GM19099 (cell line): ENCODE measurements around the gene PI4K2B.

Source experiments
- POLR2A ChIP-seq: IDR thresholded peaks from 3 replicates; pipeline ENCODE4 v1.6.1; 2011; ENCODE audit warnings: low read depth; ENCODE audit not compliant: insufficient read length; ENCODE audit errors: extremely low read depth

PI4K2B gene

GRCh38 chr4:25299476-25300203, 65.8 kb downstream of the PI4K2B start:
- TF ChIP-seq POLR2A, result no peak

- TF ChIP-seq POLR2A, result no peak
Measured at GRCh38 chr4:25301471-25301870, 67.6 kb downstream of the PI4K2B start.

GRCh38 chr4:25302626-25303025, 68.8 kb downstream of the PI4K2B start:
- no peak for TF ChIP-seq POLR2A

GRCh38 chr4:25303578-25303977, 69.7 kb downstream of the PI4K2B start:
- no peak for TF ChIP-seq POLR2A

DNA sequence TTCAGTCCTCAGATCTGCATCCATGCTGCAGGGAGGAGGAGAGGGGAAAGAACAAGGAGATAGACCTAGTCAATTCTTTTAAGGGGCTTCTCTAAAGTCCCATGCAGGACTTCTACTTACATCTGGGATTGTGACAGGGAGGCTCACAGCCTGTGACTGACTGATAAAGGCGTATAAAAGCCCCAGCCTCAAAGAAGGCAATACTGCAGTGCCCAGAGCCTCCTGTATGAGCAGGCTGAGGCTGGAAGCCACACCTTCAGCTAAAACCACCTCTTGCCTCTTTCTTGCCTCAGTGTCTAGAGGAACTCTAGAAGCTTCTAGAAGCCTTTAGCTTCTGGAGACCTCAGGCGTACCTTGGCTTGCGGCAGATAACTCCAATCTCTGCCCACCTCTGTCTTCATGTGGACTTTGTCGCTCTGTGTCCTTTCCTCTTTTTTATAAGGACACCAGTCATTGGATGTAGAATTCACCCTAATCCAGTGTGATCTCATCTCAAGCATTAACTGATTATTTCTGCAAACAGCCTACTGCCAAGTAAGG, 72.8 kb downstream of the PI4K2B start:
- TF ChIP-seq POLR2A, result no peak

DNA sequence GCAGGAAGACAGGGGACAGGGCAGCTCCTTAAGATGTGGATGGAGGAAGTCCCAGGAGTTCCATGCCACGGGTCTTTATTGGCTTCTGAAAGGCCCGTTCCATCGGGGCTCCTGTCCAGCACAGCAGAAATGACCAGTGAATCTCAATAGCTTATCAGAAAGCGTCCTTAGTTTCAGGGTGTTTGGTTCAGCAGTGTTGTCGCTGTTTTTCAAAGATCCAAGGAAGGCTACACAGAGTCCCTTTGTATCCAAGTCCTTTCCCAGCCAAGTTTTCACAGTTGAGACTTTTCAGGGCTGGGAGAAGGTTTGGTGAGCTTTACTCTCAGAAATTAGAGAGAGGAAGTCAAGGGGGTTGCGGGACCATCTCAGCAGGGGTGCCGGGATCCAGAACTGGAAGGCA, 73.8 kb downstream of the PI4K2B start:
- no peak for TF ChIP-seq POLR2A

DNA sequence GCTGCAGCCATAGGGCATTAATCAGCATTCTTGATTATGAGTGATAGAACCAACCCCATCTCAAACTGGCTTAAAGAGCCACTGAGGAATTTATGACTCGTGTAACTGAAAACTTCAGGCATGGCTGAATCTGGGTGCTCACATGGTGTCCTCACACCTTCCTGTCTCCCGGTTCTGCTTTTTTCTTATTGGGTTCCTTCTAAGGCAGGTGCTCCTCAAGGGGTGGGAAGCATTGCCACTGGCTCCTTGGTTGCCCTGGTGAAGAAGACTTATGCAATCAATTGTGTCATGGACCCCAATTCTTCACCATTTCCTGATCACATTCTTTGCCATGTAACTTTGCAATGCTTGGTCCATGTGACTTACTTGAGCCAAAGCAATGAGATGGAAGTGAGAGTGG, 74.5 kb downstream of the PI4K2B start:
- TF ChIP-seq POLR2A, result no peak

DNA sequence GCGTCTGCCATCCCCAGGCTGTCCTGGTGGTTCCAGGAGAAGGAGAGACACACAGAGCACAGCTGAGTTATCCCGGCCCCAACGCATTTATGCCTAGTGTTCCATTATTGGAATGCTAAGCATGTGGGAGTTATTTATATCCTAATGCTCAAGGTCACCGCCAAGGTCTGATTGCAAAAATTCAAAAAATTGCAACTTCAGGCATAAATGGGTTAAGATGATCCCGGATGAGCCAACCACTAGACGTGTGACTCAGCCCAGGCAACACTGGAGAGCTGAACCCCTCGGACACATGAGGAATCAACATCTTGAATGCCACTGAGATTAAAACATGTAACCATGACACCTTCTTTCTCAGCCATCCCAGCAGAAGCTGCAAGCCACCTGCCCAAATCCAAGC, 74.9 kb downstream of the PI4K2B start:
- TF ChIP-seq POLR2A, result no peak

DNA sequence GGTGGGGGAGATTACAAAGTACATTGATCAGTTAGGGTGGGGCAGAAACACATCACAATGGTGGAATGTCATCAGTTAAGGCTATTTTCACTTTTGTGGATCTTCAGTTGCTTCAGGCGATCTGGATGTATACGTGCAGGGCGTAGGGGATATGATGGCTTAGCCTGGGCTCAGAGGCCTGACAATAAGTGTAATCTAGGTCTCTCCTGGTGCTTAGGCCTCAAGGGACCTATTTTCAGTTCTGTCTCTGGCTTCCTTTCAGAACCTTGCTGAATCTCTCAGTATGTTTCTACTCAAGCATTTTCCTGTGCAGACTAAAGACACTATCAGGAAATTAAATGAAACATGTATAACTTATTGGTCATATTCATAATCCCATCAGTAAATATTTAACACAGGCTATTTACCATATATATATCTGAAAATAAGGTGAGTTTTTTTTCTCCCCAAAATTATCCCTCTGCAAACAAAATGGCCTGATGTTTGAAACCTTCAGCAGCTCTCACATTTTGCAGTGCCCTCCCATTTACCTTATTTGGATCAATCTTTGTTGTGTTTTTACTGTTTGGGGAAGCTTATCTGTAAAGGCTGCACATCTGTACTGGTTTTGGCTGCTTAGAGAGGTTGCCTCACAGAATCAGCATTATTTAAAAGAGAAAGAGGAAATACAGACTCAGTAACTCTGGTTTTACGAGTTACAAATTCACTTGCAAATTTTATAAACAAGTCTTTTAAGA, 76.4 kb downstream of the PI4K2B start:
- peak; percentile 34 for TF ChIP-seq POLR2A

DNA sequence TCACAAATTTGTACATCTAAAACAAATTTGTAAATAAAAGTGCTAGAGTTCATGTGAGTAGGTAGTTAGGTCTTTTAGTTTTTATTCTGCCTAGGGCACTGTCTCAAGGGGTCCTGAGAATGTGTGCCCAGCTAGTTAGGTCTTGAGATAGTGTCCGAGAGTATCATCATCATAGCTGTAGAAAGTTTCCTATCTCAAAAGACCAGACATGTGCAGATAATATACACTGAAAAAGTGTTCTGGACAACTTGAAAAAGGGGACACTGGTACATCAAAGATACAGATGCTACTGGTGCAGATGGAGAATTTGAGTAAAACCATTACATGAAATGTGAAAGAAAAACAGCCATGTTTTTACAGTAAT, 77.0 kb downstream of the PI4K2B start:
- TF ChIP-seq POLR2A, result no peak

DNA sequence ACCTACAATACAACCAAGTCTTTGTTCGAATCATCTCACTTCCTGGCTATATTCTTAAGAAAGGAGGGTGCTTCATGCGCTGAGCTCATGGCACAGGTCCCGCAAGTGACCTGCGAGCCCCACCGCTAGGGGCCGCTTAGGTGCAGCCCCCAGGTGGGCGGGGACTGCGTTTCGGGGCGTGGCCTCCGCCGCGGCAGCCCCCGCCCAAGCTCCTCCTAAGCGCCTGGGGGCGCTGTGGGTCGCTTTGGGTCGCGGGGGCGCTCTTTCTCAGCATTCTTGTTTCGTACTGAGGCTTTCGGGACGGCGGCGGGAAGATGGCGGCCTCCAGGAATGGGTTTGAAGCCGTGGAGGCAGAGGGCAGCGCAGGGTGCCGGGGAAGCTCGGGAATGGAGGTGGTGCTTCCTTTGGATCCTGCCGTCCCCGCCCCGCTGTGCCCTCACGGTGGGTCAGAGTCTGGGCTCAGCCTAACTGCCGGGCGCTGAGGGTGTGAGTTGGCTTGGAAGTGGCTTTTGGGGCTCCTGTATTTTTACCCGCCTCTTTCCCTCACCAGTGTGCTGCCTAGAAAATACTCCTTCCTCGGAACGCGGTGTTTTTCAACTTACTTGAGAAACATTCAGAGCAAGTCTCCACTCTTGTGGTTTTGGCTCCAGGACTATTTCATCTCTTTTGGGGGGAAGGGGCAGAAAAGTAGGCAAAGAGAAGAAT, 78.8 kb downstream of the PI4K2B start, which contains the start of gene ZCCHC4:
ZCCHC4 (plus strand) TSS at position 279 of the 705 bp plus-strand sequence; CDS start at position 315, 36 bp downstream.
- peak; percentile 73 for TF ChIP-seq POLR2A

- TF ChIP-seq POLR2A, result no peak
Measured at GRCh38 chr4:25313201-25313895, 79.5 kb downstream of the PI4K2B start.

DNA sequence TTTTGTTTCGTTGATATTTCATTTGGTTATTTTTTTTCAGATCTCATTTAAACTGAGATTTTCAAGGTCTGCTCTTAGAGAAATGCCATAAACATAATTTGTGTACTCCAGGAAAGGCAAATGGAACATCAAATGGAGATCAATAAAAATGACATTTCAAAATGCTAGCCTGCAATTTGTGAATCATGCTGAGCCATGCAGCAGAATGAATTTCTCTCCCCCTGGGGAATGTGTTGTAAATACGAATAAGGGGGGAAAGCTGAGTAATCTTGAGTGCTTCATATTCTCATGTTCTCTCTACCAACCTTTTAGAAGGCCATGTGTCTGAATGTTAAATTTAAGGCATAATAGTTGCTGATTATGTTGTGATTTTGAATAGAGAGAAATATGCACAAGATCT, 86.5 kb downstream of the PI4K2B start:
- no peak for TF ChIP-seq POLR2A

DNA sequence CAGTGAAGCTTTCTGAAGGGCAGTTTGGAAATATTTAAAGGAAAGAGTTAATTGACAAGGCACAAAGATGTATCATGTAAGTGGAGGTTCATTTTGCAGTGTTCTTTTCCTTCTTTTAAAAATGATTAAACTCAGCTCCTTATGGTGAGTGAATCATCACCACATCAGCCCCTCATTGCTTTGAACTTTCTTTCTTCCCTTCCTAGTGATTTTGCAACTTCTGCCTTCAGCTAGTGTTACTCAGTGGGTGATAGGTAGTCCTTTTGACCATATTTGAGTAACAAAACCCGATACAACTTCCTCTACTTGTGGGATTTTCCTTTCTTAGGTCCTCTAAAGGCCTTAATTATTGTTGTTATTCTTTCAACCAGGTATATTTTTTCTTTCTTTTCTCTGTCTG, 86.9 kb downstream of the PI4K2B start:
- no peak for TF ChIP-seq POLR2A

GRCh38 chr4:25321703-25322102, 87.9 kb downstream of the PI4K2B start:
- TF ChIP-seq POLR2A, result no peak
